Caco-2 (cell line): ENCODE data around the gene FAM120B. TPM values are rescaled to one million over a fixed set of nuclear protein-coding genes. Genes with fewer than 3 reads are reported as not detected.

Experiments used
- BruUV-seq: library from RNA; stranded (reverse); fragments of 400-500 nt; replicated peaks from 2 replicates; lab custom pipeline; 2021; lab: Mats Ljungman, UMichigan
- CTCF ChIA-PET: fragments of 300-600 bp; sonication (Branson Sonifier 250); formaldehyde crosslinking; loops from one replicate; lab custom pipeline; 2022; ENCODE audit warnings: antibody characterized with exemption; lab: Charles Lee
- POLR2A ChIA-PET: fragments of 300-600 bp; sonication (Branson Sonifier 250); formaldehyde crosslinking; loops from one replicate; lab custom pipeline; 2022; ENCODE audit warnings: antibody characterized with exemption; lab: Charles Lee
- DNase-seq, 2 experiments: peaks; one replicate each; pipeline versions ENCODE4 v3.0.0 to v3.0.0-alpha.2; 2020 to 2022
- H3K27me3 ChIP-seq: replicated peaks from 2 replicates; pipeline ENCODE4 v1.6.0; 2011; ENCODE audit warnings: low read length; ENCODE audit not compliant: control insufficient read depth, insufficient read depth
- H3K36me3 ChIP-seq: 2 replicates; pipeline ENCODE4 v1.5.1; 2011; ENCODE audit warnings: low read length; ENCODE audit not compliant: control insufficient read depth, insufficient read depth
- H3K4me1 ChIP-seq: fragments of 250-450 bp; sonication (Bioruptor Pico); 2 replicates; pipeline ENCODE4 v1.5.1; 2020; ENCODE audit warnings: mild to moderate bottlenecking
- H3K4me3 ChIP-seq: 2 replicates; pipeline ENCODE4 v1.5.1; 2011; ENCODE audit warnings: low read depth, mild to moderate bottlenecking, control low read depth, low read length
- H3K9me3 ChIP-seq: fragments of 250-450 bp; sonication (Bioruptor Pico); 2 replicates; pipeline ENCODE4 v1.5.1; 2020; ENCODE audit warnings: mild to moderate bottlenecking, moderate library complexity
- H3K27ac Mint-ChIP-seq: one replicate; pipeline ENCODE4 v1.8.0; 2022; ENCODE audit warnings: mixed read lengths; ENCODE audit not compliant: unreplicated experiment
- H3K27me3 Mint-ChIP-seq: one replicate; pipeline ENCODE4 v1.8.0; 2022; ENCODE audit warnings: mixed read lengths; ENCODE audit not compliant: insufficient read depth, unreplicated experiment
- H3K36me3 Mint-ChIP-seq: one replicate; pipeline ENCODE4 v1.8.0; 2022; ENCODE audit warnings: mild to moderate bottlenecking, mixed read lengths; ENCODE audit not compliant: insufficient read depth, unreplicated experiment
- H3K4me1 Mint-ChIP-seq: one replicate; pipeline ENCODE4 v1.8.0; 2022; ENCODE audit warnings: low read depth, mixed read lengths; ENCODE audit not compliant: unreplicated experiment
- H3K4me3 Mint-ChIP-seq: one replicate; pipeline ENCODE4 v1.8.0; 2022; ENCODE audit warnings: mild to moderate bottlenecking, moderate library complexity, mixed read lengths; ENCODE audit not compliant: unreplicated experiment
- H3K9me3 Mint-ChIP-seq: one replicate; pipeline ENCODE4 v1.8.0; 2022; ENCODE audit warnings: mixed read lengths; ENCODE audit not compliant: unreplicated experiment
- CTCF ChIP-seq, 2 experiments: fragments of 200-600 bp in 1 of 2; IDR thresholded peaks; 1 replicate in 1 of 2; 2 replicates in 1 of 2; pipeline versions ENCODE4 v1.5.1 to v1.8.0; 2011 to 2022; ENCODE audit warnings: antibody characterized with exemption in 1 of 2, control low read depth in 1 of 2, inconsistent platforms in 1 of 2, low read depth in 1 of 2, low read length in 1 of 2, mild to moderate bottlenecking in 1 of 2, moderate library complexity in 1 of 2; ENCODE audit not compliant: insufficient read depth in 1 of 2, severe bottlenecking in 1 of 2, unreplicated experiment in 1 of 2
- intact Hi-C: fragments of 100-400 bp; cut with micrococcal nuclease; formaldehyde crosslinking; loops from one replicate; pipeline ENCODE4 v1.10.0; 2022; ENCODE audit not compliant: unreplicated experiment
- total RNA-seq: library from RNA; stranded (reverse); gene quantifications from 2 replicates; pipeline ENCODE4 v1.2.3, GENCODE V29; 2022

The FAM120B gene
- total RNA-seq, 1 experiment from 2014 or later, result 21.0 TPM

- H3K4me3 ChIP-seq, result peak overlapping the region; percentile 9; the same call in 1 of the 2 replicates
- POLR2A ChIA-PET, result no interaction called here
- H3K36me3 ChIP-seq, result no peaks in the 10 kb centered on the region
- peaks cover 31% of the 10 kb centered on the region for H3K4me1 ChIP-seq
- H3K9me3 ChIP-seq, result no peaks in the 10 kb centered on the region
- no TSS peak for BruUV-seq
- CTCF ChIA-PET, result interaction anchor here (1.0 to 1.4 kb wide), 4 partner anchors 26 to 476 kb away, joined by 3 to 5 read pairs (median 3); no protein-coding TSS in a partner anchor
- TF ChIP-seq CTCF (IDR thresholded peaks at IDR 0.05; ENCODE audit: insufficient read depth in 1 of 2, low read depth in 1 of 2, low read length in 1 of 2, severe bottlenecking in 1 of 2, unreplicated experiment in 1 of 2), result peak in 1 of 2 experiments; percentile 15
- DNase-seq, result peak; percentile 62
- no peaks in the 10 kb centered on the region for H3K27me3 Mint-ChIP-seq
- H3K9me3 Mint-ChIP-seq, result no peaks in the 10 kb centered on the region
- H3K36me3 Mint-ChIP-seq, result no peaks in the 10 kb centered on the region
- peak overlapping the region; percentile 64 for H3K4me3 Mint-ChIP-seq
- peak overlapping the region; percentile 73 for H3K27ac Mint-ChIP-seq
- H3K27me3 ChIP-seq, result no peaks in the 10 kb centered on the region
- H3K4me1 Mint-ChIP-seq, result peaks cover 32% of the 10 kb centered on the region
- intact Hi-C loops, result loop anchor here (10.0 kb wide), 1 partner anchor 471 kb away; no protein-coding TSS in a partner anchor
These were observed 40.9 kb upstream of the FAM120B start for GRCh38 chr6:170265655-170266054.

GRCh38 chr6:170266061-170266825, 40.3 kb upstream of the FAM120B start:
- TF ChIP-seq CTCF (IDR thresholded peaks at IDR 0.05; ENCODE audit: insufficient read depth in 1 of 2, low read depth in 1 of 2, low read length in 1 of 2, severe bottlenecking in 1 of 2, unreplicated experiment in 1 of 2), result no peak
- Histone ChIP-seq H3K4me3 (no peak overlapping the region), H3K9me3 (no peaks in the 10 kb centered on the region), H3K36me3 (no peaks in the 10 kb centered on the region), H3K27me3 (no peaks in the 10 kb centered on the region), H3K4me1 (peaks cover 31% of the 10 kb centered on the region)
- no peaks in the 10 kb centered on the region for H3K9me3 Mint-ChIP-seq
- peak in 1 of 2 experiments; percentile 42 for DNase-seq
- no TSS peak for BruUV-seq
- H3K27ac Mint-ChIP-seq, result peak overlapping the region; percentile 73
- H3K27me3 Mint-ChIP-seq, result no peaks in the 10 kb centered on the region
- intact Hi-C loops, result loop anchor here (10.0 kb wide), 1 partner anchor 471 kb away; no protein-coding TSS in a partner anchor
- H3K36me3 Mint-ChIP-seq, result no peaks in the 10 kb centered on the region
- CTCF ChIA-PET, result interaction anchor here (1.0 to 1.4 kb wide), 4 partner anchors 26 to 477 kb away, joined by 3 to 5 read pairs (median 3); no protein-coding TSS in a partner anchor
- POLR2A ChIA-PET, result interaction anchor here (0.6 kb wide), 1 partner anchor 114 kb away, joined by 3 read pairs; no protein-coding TSS in a partner anchor
- H3K4me1 Mint-ChIP-seq, result peaks cover 35% of the 10 kb centered on the region
- H3K4me3 Mint-ChIP-seq, result peak overlapping the region; percentile 64

- no peak for DNase-seq
- intact Hi-C loops, result loop anchor here (10.0 kb wide), 1 partner anchor 473 kb away; no protein-coding TSS in a partner anchor
- Histone ChIP-seq H3K36me3 (no peaks in the 10 kb centered on the region), H3K4me3 (no peak overlapping the region), H3K27me3 (no peaks in the 10 kb centered on the region), H3K9me3 (no peaks in the 10 kb centered on the region), H3K4me1 (peaks cover 31% of the 10 kb centered on the region)
- TF ChIP-seq CTCF (IDR thresholded peaks at IDR 0.05; ENCODE audit: insufficient read depth in 1 of 2, low read depth in 1 of 2, low read length in 1 of 2, severe bottlenecking in 1 of 2, unreplicated experiment in 1 of 2), result no peak
- Mint-ChIP-seq H3K4me1 (peaks cover 38% of the 10 kb centered on the region), H3K36me3 (no peaks in the 10 kb centered on the region), H3K9me3 (no peaks in the 10 kb centered on the region), H3K27me3 (no peaks in the 10 kb centered on the region), H3K27ac (no peak overlapping the region), H3K4me3 (no peak overlapping the region)
- CTCF ChIA-PET, result no interaction called here
- BruUV-seq, result no TSS peak
- POLR2A ChIA-PET, result no interaction called here
These were observed 38.9 kb upstream of the FAM120B start for GRCh38 chr6:170267688-170268087.
